K562 (cell line): Measurements from ENCODE around the gene NEDD9. TPM values are rescaled to one million over a fixed set of nuclear protein-coding genes. Genes with fewer than 3 reads are reported as not detected.

ENCODE experiments used
- BCL6 ChIP-seq: fragments of 250-450 bp; sonication (Bioruptor Pico); IDR thresholded peaks from 2 replicates; pipeline ENCODE4 v1.4.0; 2020
- ELF4 ChIP-seq: fragments of 450-650 bp; formaldehyde crosslinking; IDR thresholded peaks from 2 replicates; pipeline ENCODE4 v1.4.0; 2022; ENCODE audit warnings: missing genetic modification characterization
- JUN ChIP-seq, 2 experiments: sonication (generic) in 1 of 2; formaldehyde crosslinking in 1 of 2; IDR thresholded peaks; 2 replicates each; pipeline versions ENCODE4 v1.6.1 to v1.8.0; 2012 to 2022; ENCODE audit warnings: borderline replicate concordance in 2 of 2, mild to moderate bottlenecking in 2 of 2, improper control_type of control experiment in 1 of 2, low read depth in 1 of 2, low read length in 1 of 2, missing genetic modification reagents in 1 of 2
- MEIS2 ChIP-seq: fragments of 450-650 bp; IDR thresholded peaks from 2 replicates; pipeline ENCODE4 v1.6.1; 2014; ENCODE audit warnings: mild to moderate bottlenecking; ENCODE audit not compliant: partially characterized antibody
- PCBP2 ChIP-seq: fragments of 200-400 bp; formaldehyde crosslinking; IDR thresholded peaks from 2 replicates; pipeline ENCODE4 v1.6.1; 2018; ENCODE audit warnings: low read length, low read depth, mild to moderate bottlenecking, moderate library complexity; ENCODE audit not compliant: poor library complexity, severe bottlenecking
- SIX5 ChIP-seq, 2 experiments: IDR thresholded peaks; 2 replicates each; pipeline ENCODE4 v1.6.1; 2011; ENCODE audit warnings: low read length in 2 of 2, borderline replicate concordance in 1 of 2, low read depth in 1 of 2, mild to moderate bottlenecking in 1 of 2, moderate library complexity in 1 of 2; ENCODE audit not compliant: insufficient read depth in 1 of 2
- TFAM ChIP-seq: fragments of 250-450 bp; sonication (Bioruptor Pico); conservative IDR thresholded peaks from 2 replicates; pipeline ENCODE4 v1.5.0; 2021; ENCODE audit warnings: mild to moderate bottlenecking, moderate library complexity
- ZKSCAN1 ChIP-seq: fragments of 150-350 bp; IDR thresholded peaks from 2 replicates; pipeline ENCODE4 v1.6.1; 2016; ENCODE audit warnings: low read depth, low read length
- polyA plus RNA-seq, 8 experiments: library from polyadenylated mRNA; depleted of rRNA in 4 of 8; stranded (reverse) in 5 of 8; unstranded in 3 of 8; fragments of >200 nt; fragmentation: Nextera tagmentation in 2 of 8; fragmentation: Illumina TruSeq in 1 of 8; extraction: Ambion mirVana in 2 of 8; extraction: Trizol in 1 of 8; gene quantifications; 2 replicates each; pipeline versions ENCODE4 v1.2.1 to v1.2.3, GENCODE V29; 2011 to 2014; ENCODE audit warnings: inconsistent platforms in 1 of 8, missing spikeins in 1 of 8
- total RNA-seq, 7 experiments: library from RNA; depleted of rRNA in 6 of 7; stranded (reverse); fragments of >200 nt in 6 of 7; fragmentation: Illumina TruSeq in 2 of 7; extraction: Trizol in 2 of 7; gene quantifications; 2 replicates each; pipeline versions ENCODE4 v1.2.1 to v1.2.3, GENCODE V29; 2011 to 2021; ENCODE audit warnings: low replicate concordance in 1 of 7
- TF ChIP-seq, protein P1 (sequence below), 2 experiments: IDR thresholded peaks; 2 replicates each; pipeline ENCODE4 v1.6.1; 2012; ENCODE audit warnings: improper control_type of control experiment in 2 of 2, low read depth in 2 of 2, low read length in 2 of 2, borderline replicate concordance in 1 of 2
- TF ChIP-seq, protein P2 (sequence below): sonication (generic); formaldehyde crosslinking; IDR thresholded peaks from 2 replicates; pipeline ENCODE4 v1.8.1; 2023; ENCODE audit warnings: mild to moderate bottlenecking, missing genetic modification reagents

Gene NEDD9
- total and polyA plus RNA-seq, 9 of the 15 experiments (the other 6 are each of a cell fraction or from before 2014, with no cell fraction given) = 0.04 to 0.18 (median 0.15) TPM; not detected in 6

DNA sequence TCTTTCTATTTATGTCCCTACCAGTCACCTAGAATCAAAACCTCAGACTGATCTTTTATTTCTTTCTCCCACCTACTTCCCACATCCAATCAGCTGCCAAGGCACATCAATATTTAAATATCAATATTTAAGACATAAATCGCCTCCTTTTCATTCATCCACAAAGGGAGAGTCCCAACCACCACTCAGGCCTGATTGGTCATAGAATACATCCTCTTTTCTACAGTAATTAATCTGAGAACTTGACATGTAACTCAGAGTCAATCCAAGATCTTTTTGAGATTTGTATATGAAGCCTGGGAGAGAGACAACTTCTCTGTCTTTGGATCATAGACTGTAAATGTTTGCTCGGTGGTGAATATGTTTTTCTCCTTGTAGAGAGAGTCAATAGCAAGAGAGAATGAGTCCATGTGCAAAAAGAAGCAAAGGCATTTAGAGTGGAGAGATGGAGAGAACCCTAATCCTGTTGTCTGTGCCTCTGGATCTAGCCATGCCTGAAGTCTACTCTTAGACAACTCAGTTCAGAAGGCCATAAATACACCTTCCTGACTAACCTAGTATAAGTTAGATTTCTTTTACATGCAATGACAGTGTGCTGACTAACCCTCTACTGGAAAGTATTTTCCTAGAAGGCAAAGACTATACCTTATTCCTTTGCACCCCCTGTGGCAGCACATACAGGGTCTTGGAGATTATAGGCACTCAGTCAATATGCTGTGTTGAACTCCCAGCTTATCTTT, 12.1 kb upstream of the NEDD9 start (continued):
- TF ChIP-seq, protein P1, sequence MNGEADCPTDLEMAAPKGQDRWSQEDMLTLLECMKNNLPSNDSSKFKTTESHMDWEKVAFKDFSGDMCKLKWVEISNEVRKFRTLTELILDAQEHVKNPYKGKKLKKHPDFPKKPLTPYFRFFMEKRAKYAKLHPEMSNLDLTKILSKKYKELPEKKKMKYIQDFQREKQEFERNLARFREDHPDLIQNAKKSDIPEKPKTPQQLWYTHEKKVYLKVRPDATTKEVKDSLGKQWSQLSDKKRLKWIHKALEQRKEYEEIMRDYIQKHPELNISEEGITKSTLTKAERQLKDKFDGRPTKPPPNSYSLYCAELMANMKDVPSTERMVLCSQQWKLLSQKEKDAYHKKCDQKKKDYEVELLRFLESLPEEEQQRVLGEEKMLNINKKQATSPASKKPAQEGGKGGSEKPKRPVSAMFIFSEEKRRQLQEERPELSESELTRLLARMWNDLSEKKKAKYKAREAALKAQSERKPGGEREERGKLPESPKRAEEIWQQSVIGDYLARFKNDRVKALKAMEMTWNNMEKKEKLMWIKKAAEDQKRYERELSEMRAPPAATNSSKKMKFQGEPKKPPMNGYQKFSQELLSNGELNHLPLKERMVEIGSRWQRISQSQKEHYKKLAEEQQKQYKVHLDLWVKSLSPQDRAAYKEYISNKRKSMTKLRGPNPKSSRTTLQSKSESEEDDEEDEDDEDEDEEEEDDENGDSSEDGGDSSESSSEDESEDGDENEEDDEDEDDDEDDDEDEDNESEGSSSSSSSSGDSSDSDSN (IDR thresholded peaks at IDR 0.05; ENCODE audit: borderline replicate concordance in 1 of 2, low read depth in 2 of 2, low read length in 2 of 2) = no peak
- TF ChIP-seq ZKSCAN1 = no peak
- TF ChIP-seq, protein P2, sequence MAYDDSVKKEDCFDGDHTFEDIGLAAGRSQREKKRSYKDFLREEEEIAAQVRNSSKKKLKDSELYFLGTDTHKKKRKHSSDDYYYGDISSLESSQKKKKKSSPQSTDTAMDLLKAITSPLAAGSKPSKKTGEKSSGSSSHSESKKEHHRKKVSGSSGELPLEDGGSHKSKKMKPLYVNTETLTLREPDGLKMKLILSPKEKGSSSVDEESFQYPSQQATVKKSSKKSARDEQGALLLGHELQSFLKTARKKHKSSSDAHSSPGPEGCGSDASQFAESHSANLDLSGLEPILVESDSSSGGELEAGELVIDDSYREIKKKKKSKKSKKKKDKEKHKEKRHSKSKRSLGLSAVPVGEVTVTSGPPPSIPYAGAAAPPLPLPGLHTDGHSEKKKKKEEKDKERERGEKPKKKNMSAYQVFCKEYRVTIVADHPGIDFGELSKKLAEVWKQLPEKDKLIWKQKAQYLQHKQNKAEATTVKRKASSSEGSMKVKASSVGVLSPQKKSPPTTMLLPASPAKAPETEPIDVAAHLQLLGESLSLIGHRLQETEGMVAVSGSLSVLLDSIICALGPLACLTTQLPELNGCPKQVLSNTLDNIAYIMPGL (CRISPR knock-in tag) = no peak
- TF ChIP-seq JUN (IDR thresholded peaks at IDR 0.05; ENCODE audit: borderline replicate concordance, low read depth, low read length) = no peak
- no peak for TF ChIP-seq JUN (CRISPR knock-in tag; IDR thresholded peaks at IDR 0.05; ENCODE audit: borderline replicate concordance)
- TF ChIP-seq PCBP2 = no peak
- no peak for TF ChIP-seq ELF4 (CRISPR knock-in tag)
- no peak for TF ChIP-seq MEIS2
- TF ChIP-seq TFAM (CRISPR knock-in tag) = no peak
- no peak for TF ChIP-seq BCL6 (CRISPR knock-in tag)
- TF ChIP-seq SIX5 (IDR thresholded peaks at IDR 0.05; ENCODE audit: borderline replicate concordance in 1 of 2, insufficient read depth in 1 of 2, low read depth in 1 of 2, low read length in 2 of 2) = no peak
